Left lung (tissue), 10 donors: ENCODE measurements around the gene CARS1. TPM values are rescaled to one million over a fixed set of nuclear protein-coding genes. Genes with fewer than 3 reads are reported as not detected.

ENCODE experiments used
- ATAC-seq: fragments of 200-7000 bp; cut with Tn5 transposase; one replicate; pipeline ENCODE4 v1.9.1; 2020; ENCODE audit warnings: moderate library complexity
- DNase-seq, 4 donors: peaks; one replicate each; pipeline ENCODE4 v3.0.0-alpha.2; 2013 to 2020
- H3K27ac ChIP-seq, 2 donors: fragments of 200-600 bp; sonication (generic) in 1 of 2; one replicate each; pipeline versions ENCODE4 v1.5.0 to v1.8.0; 2020 to 2021
- H3K27me3 ChIP-seq, 2 donors: fragments of 200-600 bp; sonication (generic) in 1 of 2; one replicate each; pipeline versions ENCODE4 v1.5.0 to v1.8.0; 2020 to 2021
- H3K36me3 ChIP-seq, 2 donors: fragments of 200-600 bp; sonication (generic) in 1 of 2; one replicate each; pipeline versions ENCODE4 v1.5.0 to v1.8.0; 2020 to 2021
- H3K4me1 ChIP-seq, 2 donors: fragments of 200-600 bp; one replicate each; pipeline ENCODE4 v1.8.0; 2021
- H3K4me3 ChIP-seq, 2 donors: fragments of 200-600 bp; sonication (generic) in 1 of 2; one replicate each; pipeline versions ENCODE4 v1.5.0 to v1.8.0; 2020 to 2021; ENCODE audit warnings: mild to moderate bottlenecking in 1 of 2
- H3K9me3 ChIP-seq, 2 donors: fragments of 200-600 bp; sonication (generic) in 1 of 2; one replicate each; pipeline versions ENCODE4 v1.5.0 to v1.8.0; 2020 to 2021
- CTCF ChIP-seq, 2 donors: fragments of 200-600 bp; sonication (generic) in 1 of 2; IDR thresholded peaks; one replicate each; pipeline versions ENCODE4 v1.5.0 to v1.8.0; 2021; ENCODE audit warnings: antibody characterized with exemption in 2 of 2
- intact Hi-C, 2 donors: fragments of 100-400 bp; cut with DNase I; formaldehyde crosslinking; loops; one replicate each; pipeline versions ENCODE4 v1.11.2 to v1.14.2; 2022
- polyA plus RNA-seq, 6 donors: library from polyadenylated mRNA; unstranded; fragments of 120-200 nt; gene quantifications; one replicate each; pipeline ENCODE4 v1.2.1, GENCODE V29; 2013; ENCODE audit not compliant: insufficient read length in 6 of 6
- total RNA-seq, 2 donors: library from RNA; stranded (reverse); fragmentation: NEBNext Ultra II Directional; extraction: Animal tissue kit (Norgen Biotek cat#: 25700); gene quantifications; one replicate each; pipeline ENCODE4 v1.2.1, GENCODE V29; 2021
- donor health status: DM: no; HTN: yes; CAD: no.
- donor health status: DM: no; HTN: no; CAD: no.

Gene CARS1
- total and polyA plus RNA-seq, 8 donors = 28.3 to 49.9 (median 31.4) TPM

GRCh38 chr11:3014057-3014938, 42.9 kb downstream of the CARS1 start:
- no peaks in the 10 kb centered on the region for H3K9me3 ChIP-seq
- H3K4me3 ChIP-seq = no peak overlapping the region
- H3K36me3 ChIP-seq = peaks cover 0 to 100% of the 10 kb centered on the region in 2 donors
- DNase-seq (no peak), ATAC-seq (no peak)
- H3K27ac ChIP-seq = no peak overlapping the region
- no peaks in the 10 kb centered on the region for H3K27me3 ChIP-seq
- no peaks in the 10 kb centered on the region for H3K4me1 ChIP-seq
- intact Hi-C loops = no loop called here
- no peak for TF ChIP-seq CTCF (IDR thresholded peaks at IDR 0.05)

GRCh38 chr11:3011891-3012885, 45.0 kb downstream of the CARS1 start:
- DNase-seq = no peak
- no peak for TF ChIP-seq CTCF (IDR thresholded peaks at IDR 0.05)
- intact Hi-C loops = no loop called here
- no peak overlapping the region for H3K27ac ChIP-seq
- no peak for ATAC-seq
- no peaks in the 10 kb centered on the region for H3K27me3 ChIP-seq
- no peak overlapping the region for H3K4me3 ChIP-seq
- no peaks in the 10 kb centered on the region for H3K4me1 ChIP-seq
- H3K36me3 ChIP-seq = peaks cover 0 to 100% of the 10 kb centered on the region in 2 donors
- H3K9me3 ChIP-seq = no peaks in the 10 kb centered on the region

- H3K27ac ChIP-seq = no peak overlapping the region
- intact Hi-C loops = no loop called here
- no peaks in the 10 kb centered on the region for H3K27me3 ChIP-seq
- peaks cover 0 to 100% of the 10 kb centered on the region in 2 donors for H3K36me3 ChIP-seq
- ATAC-seq = no peak
- peak in 1 of 4 donors; percentile 58 for DNase-seq
- H3K4me3 ChIP-seq = no peak overlapping the region
- no peaks in the 10 kb centered on the region for H3K4me1 ChIP-seq
- no peaks in the 10 kb centered on the region for H3K9me3 ChIP-seq
- TF ChIP-seq CTCF (IDR thresholded peaks at IDR 0.05) = no peak
Observed at GRCh38 chr11:3010521-3011275, 46.5 kb downstream of the CARS1 start.

- peaks cover 0 to 100% of the 10 kb centered on the region in 2 donors for H3K36me3 ChIP-seq
- intact Hi-C loops = no loop called here
- DNase-seq = no peak
- H3K4me1 ChIP-seq = no peaks in the 10 kb centered on the region
- ATAC-seq = no peak
- no peaks in the 10 kb centered on the region for H3K27me3 ChIP-seq
- no peak for TF ChIP-seq CTCF (IDR thresholded peaks at IDR 0.05)
- no peak overlapping the region for H3K27ac ChIP-seq
- no peaks in the 10 kb centered on the region for H3K9me3 ChIP-seq
- no peak overlapping the region for H3K4me3 ChIP-seq
Observed at GRCh38 chr11:3010004-3010403, 47.2 kb downstream of the CARS1 start.
